Middle frontal gyrus (tissue), 1 donor: ENCODE measurements around the gene ACSS2.
A peak's percentile ranks its signal among the peaks of the same experiment; 100 is the strongest.

Experiments used
- DNase-seq: peaks from one replicate; pipeline ENCODE4 v3.0.0-alpha.2; 2015; ENCODE audit warnings: low spot score; ENCODE audit errors: extremely low spot score

The ACSS2 gene

GRCh38 chr20:34948030-34948429 lies 71.6 kb downstream of the ACSS2 start:
- DNase-seq, result no peak

GRCh38 chr20:34949120-34949519 lies 72.7 kb downstream of the ACSS2 start:
- no peak for DNase-seq

- DNase-seq, result no peak
Measured at GRCh38 chr20:34951252-34951651, 74.8 kb downstream of the ACSS2 start.

- DNase-seq, result no peak
Measured at GRCh38 chr20:34951652-34952051, 75.2 kb downstream of the ACSS2 start.

- no peak for DNase-seq
Measured at GRCh38 chr20:34952671-34953070, 76.3 kb downstream of the ACSS2 start.

- no peak for DNase-seq
Measured at GRCh38 chr20:34953960-34954359, 77.5 kb downstream of the ACSS2 start.

GRCh38 chr20:34954904-34955230 lies 78.5 kb downstream of the ACSS2 start:
- no peak for DNase-seq

- DNase-seq, result peak; percentile 92
Measured at GRCh38 chr20:34955231-34956040, 79.0 kb downstream of the ACSS2 start, which contains the start of the genes GSS and MYH7B. GSS (minus strand) TSS chr20:34955806; CDS start chr20:34951852, 3,954 bp downstream. MYH7B (plus strand) TSS chr20:34955868; CDS start chr20:34978006, 22,138 bp downstream.

GRCh38 chr20:34956041-34956458 lies 79.6 kb downstream of the ACSS2 start:
- no peak for DNase-seq

- no peak for DNase-seq
Measured at GRCh38 chr20:34956751-34957472, 80.5 kb downstream of the ACSS2 start.

GRCh38 chr20:34964486-34964885 lies 88.1 kb downstream of the ACSS2 start:
- DNase-seq, result no peak

- no peak for DNase-seq
Measured at GRCh38 chr20:34965051-34965450, 88.6 kb downstream of the ACSS2 start.

GRCh38 chr20:34967421-34967820 lies 91.0 kb downstream of the ACSS2 start:
- DNase-seq, result no peak

- no peak for DNase-seq
Measured at GRCh38 chr20:34968042-34968775, 91.8 kb downstream of the ACSS2 start.

- DNase-seq, result peak; percentile 38
Measured at GRCh38 chr20:34970193-34970840, 93.9 kb downstream of the ACSS2 start.

GRCh38 chr20:34970846-34971560 lies 94.6 kb downstream of the ACSS2 start:
- DNase-seq, result no peak

GRCh38 chr20:34971561-34972235 lies 95.3 kb downstream of the ACSS2 start:
- DNase-seq, result no peak

GRCh38 chr20:34974246-34974645 lies 97.8 kb downstream of the ACSS2 start:
- no peak for DNase-seq

- no peak for DNase-seq
Measured at GRCh38 chr20:34976286-34976685, 99.9 kb downstream of the ACSS2 start.
